DMS114 treated with DMSO at 0.1 percent for 48 hours (cell line): ENCODE results near the gene PFKFB2.

Source experiments
- DNase-seq: peaks from one replicate; lab custom pipeline; 2025; ENCODE audit not compliant: unreplicated experiment; lab: John Stamatoyannopoulos, UW

Gene PFKFB2

DNA sequence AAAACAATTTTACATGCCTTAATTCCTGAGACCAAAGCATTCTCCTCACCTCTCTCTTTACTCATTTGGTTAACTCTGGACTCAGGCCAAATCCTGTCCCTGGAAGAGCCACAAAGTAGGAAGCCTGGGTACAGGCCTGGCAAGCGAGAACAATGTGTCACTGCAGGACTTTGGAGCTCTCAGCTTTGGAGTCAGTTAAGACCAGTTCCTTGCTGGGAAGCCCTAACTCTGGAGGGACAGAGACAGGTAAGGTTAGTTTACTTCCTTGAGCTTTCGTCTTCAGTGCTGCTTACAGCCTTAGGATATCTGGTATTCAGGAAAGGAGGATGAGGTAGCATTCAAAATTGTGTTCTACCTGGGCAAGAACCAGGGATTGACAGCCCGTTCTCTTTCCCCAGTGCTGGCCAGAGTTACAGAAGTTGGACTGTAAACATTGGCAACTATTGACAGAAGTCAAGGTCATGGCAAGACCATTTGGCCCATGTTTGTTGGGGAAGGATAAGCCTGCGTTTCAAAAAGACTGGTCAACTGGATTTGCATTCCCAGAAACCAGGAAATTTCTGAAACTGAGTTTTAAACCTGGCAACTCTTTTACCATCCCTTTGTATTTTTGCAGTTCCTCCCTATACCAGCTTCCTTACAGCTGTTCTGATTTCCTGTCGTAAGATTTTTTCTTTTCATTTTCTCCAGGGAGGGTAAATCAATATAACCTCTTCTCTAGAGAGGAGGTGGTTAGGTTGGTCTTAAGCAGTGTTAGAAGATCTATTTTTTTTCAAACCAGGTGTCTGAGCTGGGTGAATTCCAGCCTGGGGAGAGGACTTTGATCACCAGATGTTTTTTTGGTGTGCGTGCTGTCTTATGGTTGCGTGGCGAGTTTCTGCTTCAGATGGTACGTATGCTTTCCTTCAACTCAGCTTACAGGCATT lies 35.9 kb downstream of the PFKFB2 start, which contains the start of gene C4BPB:
TSS of gene C4BPB (plus strand) at position 160 of the 926 bp plus-strand sequence. CDS start at position 832, 672 bp downstream.
- no peak for DNase-seq

DNA sequence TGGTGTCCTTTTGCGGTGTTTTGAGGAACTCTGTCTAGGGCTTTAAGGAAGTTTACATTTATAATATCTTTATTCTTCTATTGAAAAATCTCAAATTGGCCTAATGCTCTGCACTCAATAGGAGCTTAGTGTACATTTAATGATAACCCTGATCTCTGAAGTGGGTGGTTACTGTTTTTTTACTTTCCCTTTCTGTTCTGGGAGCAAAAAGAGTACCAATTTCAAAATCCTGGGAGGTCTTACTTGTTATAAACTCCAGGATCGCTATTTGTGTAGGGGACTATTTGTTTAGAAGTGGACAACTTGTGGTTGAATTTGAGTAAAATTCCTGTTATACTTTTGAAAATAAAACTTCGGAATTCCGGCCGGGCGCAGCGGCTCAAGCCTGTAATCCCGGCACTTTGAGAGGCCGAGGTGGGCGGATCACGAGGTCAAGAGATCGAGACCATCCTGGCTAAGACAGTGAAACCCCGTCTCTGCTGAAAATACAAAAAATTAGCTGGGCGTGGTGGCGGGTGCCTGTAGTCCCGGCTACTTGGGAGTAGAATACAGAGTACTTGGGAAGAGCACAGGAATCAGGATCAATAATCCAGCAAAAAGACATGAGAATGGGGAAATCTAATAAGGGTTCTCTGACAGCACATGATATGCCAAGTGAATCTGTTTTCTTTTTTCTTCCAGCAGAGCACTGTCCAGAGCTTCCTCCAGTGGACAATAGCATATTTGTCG lies 36.7 kb downstream of the PFKFB2 start:
- no peak for DNase-seq

DNA sequence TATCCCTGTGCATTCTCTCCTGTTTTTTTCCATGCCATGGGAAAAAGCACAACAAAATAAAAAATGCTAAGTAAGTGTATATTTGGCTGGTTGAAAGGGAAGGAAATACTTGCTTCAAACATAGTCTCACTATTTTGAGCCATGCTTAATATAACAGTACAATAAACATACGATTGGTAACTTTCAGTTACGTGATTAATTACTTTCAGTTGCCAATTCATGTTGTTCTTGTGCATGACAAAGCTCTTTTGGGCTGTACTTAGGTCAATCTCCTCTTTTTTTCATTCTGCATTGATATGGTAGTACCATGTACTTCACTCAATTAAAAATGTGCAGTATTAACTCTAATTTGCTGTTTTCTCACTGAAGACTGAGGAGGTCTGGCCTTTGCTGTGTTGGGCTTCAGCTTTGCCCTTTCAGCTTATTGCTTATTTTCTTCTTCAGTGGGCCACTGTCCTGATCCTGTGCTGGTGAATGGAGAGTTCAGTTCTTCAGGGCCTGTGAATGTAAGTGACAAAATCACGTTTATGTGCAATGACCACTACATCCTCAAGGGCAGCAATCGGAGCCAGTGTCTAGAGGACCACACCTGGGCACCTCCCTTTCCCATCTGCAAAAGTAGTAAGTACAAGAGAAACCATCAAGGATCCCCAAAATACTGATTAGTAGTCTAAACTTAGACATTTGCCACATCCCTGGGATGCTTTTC lies 38.3 kb downstream of the PFKFB2 start:
- DNase-seq = no peak

DNA sequence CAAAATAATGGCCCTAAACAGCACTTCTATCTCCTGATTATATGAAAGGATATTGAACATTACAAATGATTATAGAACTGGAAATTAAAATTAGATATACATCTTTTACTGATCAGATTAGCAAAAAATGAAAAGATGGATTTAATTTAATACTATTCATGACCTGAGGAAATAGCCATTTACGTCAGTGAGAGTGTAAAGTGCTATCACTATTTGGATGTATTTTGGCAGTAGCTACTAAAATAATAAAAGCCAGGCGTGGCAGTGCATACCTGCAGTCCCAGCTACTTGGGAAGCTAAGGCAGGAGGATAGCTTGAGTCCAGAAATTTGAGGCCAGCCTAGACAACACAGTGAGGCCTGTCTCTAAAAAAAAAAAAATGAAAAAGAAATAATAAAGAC lies 40.9 kb downstream of the PFKFB2 start:
- DNase-seq = no peak

DNA sequence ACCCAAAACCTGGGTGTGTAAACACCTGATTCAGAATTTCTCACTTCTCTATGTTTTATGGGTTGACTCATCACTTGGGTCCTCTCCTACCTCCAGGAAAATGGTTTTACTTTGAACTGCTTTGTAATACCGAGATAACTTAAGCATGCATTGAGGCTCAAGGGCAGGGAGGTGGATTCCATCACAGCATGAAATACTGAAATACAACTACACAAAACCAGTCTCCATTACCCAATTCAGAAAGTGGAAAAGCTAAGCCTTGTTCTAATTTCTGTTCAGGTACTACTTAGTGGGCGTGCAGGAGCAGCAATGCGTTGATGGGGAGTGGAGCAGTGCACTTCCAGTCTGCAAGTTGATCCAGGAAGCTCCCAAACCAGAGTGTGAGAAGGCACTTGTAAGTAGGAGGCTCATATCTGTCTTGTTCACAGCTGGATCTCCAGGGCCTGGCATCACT lies 44.8 kb downstream of the PFKFB2 start:
- no peak for DNase-seq

DNA sequence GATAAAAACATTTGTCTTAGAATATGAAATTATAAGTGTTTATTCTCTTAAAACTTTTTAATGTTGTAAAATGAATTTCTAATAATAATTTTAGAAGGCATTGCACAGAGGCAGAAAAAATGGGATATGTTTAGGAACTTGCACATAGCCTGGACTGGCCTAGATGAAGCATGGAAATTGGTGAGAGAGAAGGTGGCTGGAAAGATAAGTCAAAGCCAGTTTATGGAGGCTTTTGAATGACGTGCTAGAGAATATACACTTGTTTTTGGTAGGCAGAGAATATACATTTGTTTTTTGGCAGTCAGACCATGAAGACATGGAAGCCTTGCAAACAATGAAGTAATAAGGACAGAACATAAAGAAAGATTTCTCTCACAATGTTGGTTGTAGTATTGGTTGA lies 48.6 kb downstream of the PFKFB2 start:
- DNase-seq = no peak

DNA sequence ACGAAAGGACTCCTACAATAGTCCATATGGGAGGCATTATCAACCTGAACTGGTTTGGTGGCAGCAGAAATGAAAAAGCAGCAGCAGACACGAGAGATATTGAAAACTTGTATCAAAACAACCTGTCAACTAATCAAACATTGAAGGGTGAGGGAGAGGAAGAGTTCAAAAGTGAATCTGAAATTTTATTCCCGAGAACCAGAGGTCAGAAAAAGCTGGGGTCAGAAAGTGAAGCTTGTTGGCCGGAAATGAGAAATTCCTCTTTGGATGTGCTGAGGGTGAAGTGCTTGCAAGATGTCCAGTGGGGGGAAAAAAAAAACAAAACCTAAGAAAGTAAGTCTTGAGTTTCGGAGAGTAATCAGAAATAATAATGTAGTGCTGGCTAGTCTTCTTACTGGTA lies 49.1 kb downstream of the PFKFB2 start:
- no peak for DNase-seq

DNA sequence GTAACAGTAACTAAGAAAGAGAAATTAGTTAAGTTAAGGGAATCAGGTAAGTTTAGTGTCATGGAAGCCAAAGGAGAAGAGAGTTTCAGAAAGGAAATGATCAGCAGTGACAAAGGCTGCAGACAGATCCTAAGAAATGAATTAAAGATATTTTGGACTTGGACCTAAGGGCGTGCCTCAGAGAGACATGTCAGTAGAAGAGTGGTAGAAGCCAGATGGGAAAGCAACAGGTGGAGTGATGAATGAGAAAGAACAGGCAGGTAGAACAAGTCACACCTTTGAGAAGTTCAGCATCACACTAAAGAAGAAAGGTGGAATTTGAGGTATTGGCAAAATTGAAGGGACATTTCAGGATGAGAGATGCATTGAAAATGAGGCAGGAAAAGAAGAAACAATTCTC lies 49.6 kb downstream of the PFKFB2 start:
- DNase-seq = no peak

DNA sequence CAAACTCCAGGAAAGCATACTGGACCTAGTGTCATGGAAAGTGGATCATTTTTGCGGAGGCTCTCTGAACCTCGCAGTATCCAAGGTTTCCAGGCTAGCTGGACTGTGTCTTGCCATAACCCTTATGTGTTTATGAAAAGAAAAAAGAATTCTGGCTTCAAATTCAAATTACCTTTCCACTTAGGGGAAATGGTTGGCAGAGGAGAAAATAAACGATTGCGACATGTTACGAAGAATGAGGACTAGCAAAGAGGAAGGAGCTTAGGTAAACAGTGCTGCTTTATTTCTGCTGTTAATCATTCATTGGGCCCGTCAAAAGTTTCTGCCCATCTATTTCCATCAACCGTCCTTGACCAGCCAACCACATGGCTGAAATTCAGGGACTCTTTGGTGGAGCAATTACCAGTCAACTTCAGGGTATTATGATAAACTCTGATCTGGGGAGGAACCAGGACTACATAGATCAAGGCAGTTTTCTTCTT lies 50.9 kb downstream of the PFKFB2 start, which contains the start of gene C4BPA:
TSS of gene C4BPA (plus strand) at position 342 of the 482 bp plus-strand sequence. CDS start 8,793 bp downstream, outside the sequence.
- DNase-seq = no peak

DNA sequence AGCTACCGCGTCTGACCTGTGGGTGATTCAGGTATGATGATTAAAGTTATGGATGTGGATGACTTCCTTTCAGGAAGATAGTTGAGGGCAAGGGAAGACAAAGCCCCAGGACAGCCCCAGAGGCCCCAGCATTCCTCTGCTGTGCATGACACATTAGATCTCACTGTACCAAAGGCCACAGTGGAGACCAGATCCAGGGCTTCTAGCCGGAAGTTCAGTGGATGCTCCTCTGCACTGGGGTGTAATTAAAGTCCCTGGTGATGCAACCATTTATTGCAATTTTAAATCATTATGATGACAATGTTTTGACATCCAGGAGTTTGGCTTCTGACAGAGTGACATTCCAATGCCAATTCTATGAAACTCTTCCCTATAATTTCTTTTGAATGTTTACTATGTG lies 55.9 kb downstream of the PFKFB2 start:
- DNase-seq = no peak

DNA sequence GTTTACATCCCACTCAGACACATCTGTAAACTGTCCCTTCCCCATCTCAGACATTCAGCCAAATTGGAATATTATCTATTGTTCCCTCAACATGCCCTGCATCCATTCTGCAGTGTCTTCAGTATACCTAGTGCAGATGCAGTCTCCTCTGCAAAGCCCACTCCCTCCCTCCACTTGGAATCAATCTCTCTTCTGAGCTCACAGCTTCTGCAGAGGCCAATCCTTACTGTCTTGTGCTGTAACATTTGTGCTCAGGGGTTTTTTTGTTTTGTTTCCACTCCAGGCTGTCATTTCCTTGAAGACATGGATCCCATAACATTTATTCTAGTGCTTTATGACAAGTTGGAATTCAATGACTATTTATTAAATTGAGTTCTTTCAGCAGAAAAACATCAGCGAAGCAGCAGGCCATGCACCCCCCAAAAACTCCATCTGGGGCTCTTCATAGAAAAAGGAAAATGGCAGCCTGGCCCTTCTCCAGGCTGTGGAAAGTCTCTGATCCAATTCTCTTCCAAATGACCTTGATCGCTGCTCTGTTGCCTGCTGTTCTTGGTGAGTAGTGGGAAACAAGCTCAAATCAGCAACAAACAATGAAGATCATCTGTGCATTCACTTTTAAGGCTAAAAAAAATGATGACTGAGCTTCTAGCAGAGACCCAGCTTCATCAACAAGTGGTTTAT lies 59.7 kb downstream of the PFKFB2 start:
- DNase-seq = no peak

DNA sequence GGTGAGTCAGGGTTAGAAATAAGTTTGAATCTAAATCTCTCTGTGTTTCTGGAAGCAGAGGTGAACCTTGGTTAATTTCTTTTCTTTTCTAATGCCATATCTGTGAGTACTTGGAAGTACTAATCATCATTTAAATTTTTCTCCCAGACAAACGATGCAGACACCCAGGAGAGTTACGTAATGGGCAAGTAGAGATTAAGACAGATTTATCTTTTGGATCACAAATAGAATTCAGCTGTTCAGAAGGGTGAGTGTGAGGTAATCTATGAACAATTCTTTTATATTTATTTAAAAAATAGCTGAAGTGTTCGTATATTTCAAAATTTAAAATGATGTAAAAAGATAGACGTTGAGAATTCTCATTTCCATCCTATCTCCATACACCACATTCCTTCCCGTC lies 62.2 kb downstream of the PFKFB2 start:
- DNase-seq = no peak

DNA sequence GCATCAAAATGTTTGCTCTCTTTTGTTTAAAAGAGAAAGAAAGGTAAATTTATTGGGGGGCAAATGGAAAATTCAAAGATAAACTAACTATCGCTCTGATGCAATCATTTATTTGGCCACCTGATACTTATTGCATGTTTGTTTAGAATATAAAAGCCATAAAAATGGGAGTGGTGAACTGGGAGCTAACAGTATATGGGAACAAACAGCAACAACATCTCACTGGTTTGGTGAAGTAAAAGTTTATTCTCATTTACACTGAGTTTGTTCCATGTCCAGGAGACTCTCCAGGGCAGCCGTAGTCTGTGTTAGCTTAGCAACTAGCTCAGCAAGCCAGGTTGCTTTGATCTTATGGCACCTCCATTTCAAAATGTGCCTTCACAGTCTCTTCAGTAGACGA lies 71.3 kb downstream of the PFKFB2 start:
- no peak for DNase-seq

DNA sequence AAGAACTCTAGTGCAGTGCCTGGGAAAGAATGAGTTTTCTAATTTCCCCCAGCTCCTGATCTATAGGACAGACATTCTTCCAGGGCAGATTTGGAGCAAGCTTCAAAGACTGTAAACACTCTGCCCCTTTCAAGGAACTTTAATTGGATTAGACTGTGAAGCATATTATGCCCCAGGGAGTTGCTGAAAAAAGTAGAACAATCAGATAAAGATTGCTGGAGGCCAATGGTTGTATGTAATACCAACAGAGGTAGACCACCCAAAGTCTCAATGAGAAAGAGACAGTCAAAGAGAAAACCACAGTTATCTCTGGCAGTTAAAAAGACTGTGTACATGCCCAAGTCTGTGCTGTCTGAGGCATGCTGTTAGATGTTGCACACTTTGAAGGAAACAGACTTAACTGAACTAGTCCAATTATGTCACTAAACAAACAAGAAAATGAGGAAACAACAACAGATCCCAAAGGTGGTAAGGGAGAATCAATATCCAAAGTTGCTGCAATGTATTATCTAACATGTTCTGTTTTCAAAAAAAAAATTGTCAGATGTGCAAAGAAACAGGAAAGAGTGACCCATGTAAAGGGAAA lies 75.4 kb downstream of the PFKFB2 start:
- no peak for DNase-seq

DNA sequence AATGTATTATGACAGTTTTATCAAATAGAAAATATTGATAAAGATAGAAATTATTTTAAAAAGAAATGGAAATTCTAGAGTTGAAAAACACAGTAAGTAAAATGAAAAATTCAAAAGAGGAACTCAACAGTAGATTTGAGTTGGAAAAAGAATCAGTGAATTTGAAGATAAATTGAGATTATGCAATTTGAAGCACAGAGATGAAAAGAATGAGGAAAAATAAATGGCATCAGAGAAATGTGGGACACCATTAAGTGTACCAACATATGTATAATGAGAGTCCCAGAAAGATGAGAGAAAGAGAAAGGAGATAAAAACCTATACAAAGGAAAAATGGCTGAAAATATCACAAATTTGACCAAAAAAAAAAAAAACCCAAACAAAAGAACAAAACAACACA lies 76.0 kb downstream of the PFKFB2 start:
- no peak for DNase-seq
